Mucosa of descending colon (tissue), 3 donors: ENCODE measurements around the gene TECPR2. TPM values are rescaled to one million over a fixed set of nuclear protein-coding genes. Genes with fewer than 3 reads are reported as not detected.

Experiments
- ATAC-seq: fragments of 200-7000 bp; cut with Tn5 transposase; one replicate; pipeline ENCODE4 v1.9.1; 2020; ENCODE audit warnings: mild to moderate bottlenecking, moderate library complexity
- DNase-seq, 3 donors: peaks; one replicate each; pipeline ENCODE4 v3.0.0-alpha.2; 2020
- H3K36me3 ChIP-seq: fragments of 200-600 bp; one replicate; pipeline ENCODE4 v1.8.0; 2021; ENCODE audit warnings: low read depth, mild to moderate bottlenecking
- H3K4me1 ChIP-seq: fragments of 200-600 bp; one replicate; pipeline ENCODE4 v1.8.0; 2021; ENCODE audit warnings: low read depth, mild to moderate bottlenecking
- H3K4me3 ChIP-seq: fragments of 200-600 bp; one replicate; pipeline ENCODE4 v1.8.0; 2021; ENCODE audit warnings: mild to moderate bottlenecking
- H3K9me3 ChIP-seq: fragments of 200-600 bp; one replicate; pipeline ENCODE4 v1.8.0; 2021; ENCODE audit warnings: mild to moderate bottlenecking
- CTCF ChIP-seq: fragments of 200-600 bp; IDR thresholded peaks from one replicate; pipeline ENCODE4 v1.8.0; 2022; ENCODE audit warnings: antibody characterized with exemption, mild to moderate bottlenecking
- intact Hi-C, 2 donors: fragments of 100-400 bp; cut with DNase I in 1 of 2; cut with micrococcal nuclease in 1 of 2; formaldehyde crosslinking; loops; one replicate each; pipeline versions ENCODE4 v1.11.0 to v1.11.1; 2022; cut with DNase I, micrococcal nuclease
- total RNA-seq, 3 donors: library from RNA; stranded (reverse); fragmentation: NEBNext Ultra II Directional in 2 of 3; extraction: Animal tissue kit (Norgen Biotek cat#: 25700) in 2 of 3; gene quantifications; one replicate each; pipeline versions ENCODE4 v1.2.1 to v1.2.4, GENCODE V29; 2021 to 2023
- donor health status: DM: no; HTN: no; CAD: no; lungs with moderate emphysema.
- donor health status: DM: no; HTN: no; CAD: no.
- donor health status: DM: no; HTN: yes; CAD: no.

Gene TECPR2
- total RNA-seq, 3 donors from 2014 or later: 11.2 to 33.5 (median 21.2) TPM

- intact Hi-C loops: no loop called here
- Histone ChIP-seq H3K4me1 (peaks cover 12% of the 10 kb centered on the region), H3K4me3 (peak overlapping the region; percentile 64), H3K36me3 (no peaks in the 10 kb centered on the region), H3K9me3 (no peaks in the 10 kb centered on the region)
- DNase-seq (peak; percentile 46 to 66 (median 61)), ATAC-seq (peak; percentile 2)
- TF ChIP-seq CTCF: no peak
Observed at GRCh38 chr14:102320033-102320660, 42.6 kb upstream of the TECPR2 start.

GRCh38 chr14:102320671-102321455, 41.9 kb upstream of the TECPR2 start:
- Histone ChIP-seq H3K4me1 (peaks cover 12% of the 10 kb centered on the region), H3K36me3 (no peaks in the 10 kb centered on the region), H3K9me3 (no peaks in the 10 kb centered on the region), H3K4me3 (no peak overlapping the region)
- intact Hi-C loops: no loop called here
- ATAC-seq (no peak), DNase-seq (no peak)
- TF ChIP-seq CTCF: no peak

GRCh38 chr14:102321456-102322422, 41.0 kb upstream of the TECPR2 start:
- Histone ChIP-seq H3K4me3 (no peak overlapping the region), H3K4me1 (peaks cover 12% of the 10 kb centered on the region), H3K36me3 (no peaks in the 10 kb centered on the region), H3K9me3 (no peaks in the 10 kb centered on the region)
- intact Hi-C loops: no loop called here
- ATAC-seq (no peak), DNase-seq (no peak)
- TF ChIP-seq CTCF: no peak

GRCh38 chr14:102323102-102323501, 39.6 kb upstream of the TECPR2 start:
- H3K4me3 ChIP-seq: no peak overlapping the region
- peak; percentile 32 for ATAC-seq
- no peak for TF ChIP-seq CTCF
- H3K4me1 ChIP-seq: peaks cover 10% of the 10 kb centered on the region
- DNase-seq: peak in 2 of 3 donors; percentile 57 to 70
- H3K36me3 ChIP-seq: no peaks in the 10 kb centered on the region
- H3K9me3 ChIP-seq: no peaks in the 10 kb centered on the region
- intact Hi-C loops: no loop called here

- DNase-seq (no peak), ATAC-seq (peak; percentile 27)
- Histone ChIP-seq H3K9me3 (no peaks in the 10 kb centered on the region), H3K4me3 (no peak overlapping the region), H3K4me1 (no peaks in the 10 kb centered on the region), H3K36me3 (no peaks in the 10 kb centered on the region)
- intact Hi-C loops: no loop called here
- TF ChIP-seq CTCF: no peak
Observed at GRCh38 chr14:102325791-102326345, 36.9 kb upstream of the TECPR2 start.
